CD4-positive, alpha-beta T cell (primary cell): ENCODE results near the gene TBX4. TPM values are rescaled to one million over a fixed set of nuclear protein-coding genes. Genes with fewer than 3 reads are reported as not detected.

Source experiments
- ATAC-seq: fragments of 200-7000 bp; cut with Tn5 transposase; one replicate; pipeline ENCODE4 v1.10.0; 2022; ENCODE audit warnings: mild to moderate bottlenecking; ENCODE audit not compliant: poor library complexity
- CTCF ChIA-PET: fragments of 350-600 bp; sonication (Branson Sonifier 250); formaldehyde crosslinking; loops from one replicate; lab custom pipeline; 2021; ENCODE audit warnings: antibody characterized with exemption, inconsistent platforms; lab: Charles Lee
- POLR2A ChIA-PET: fragments of 350-600 bp; sonication (Branson Sonifier 250); formaldehyde crosslinking; loops from one replicate; lab custom pipeline; 2021; ENCODE audit warnings: antibody characterized with exemption, inconsistent platforms; lab: Charles Lee
- DNase-seq, 14 experiments: peaks; one replicate each; pipeline ENCODE4 v3.0.0-alpha.2; 2013 to 2020; ENCODE audit warnings: mixed read lengths in 2 of 14
- H3K27ac ChIP-seq, 2 donors: one replicate each; pipeline versions ENCODE4 v1.5.1 to v1.7.0; 2013; ENCODE audit warnings: low read length in 2 of 2, low read depth in 1 of 2, mild to moderate bottlenecking in 1 of 2
- H3K27me3 ChIP-seq, 2 experiments: 1 replicate in 1 of 2; 2 replicates in 1 of 2; pipeline versions ENCODE4 v1.6.1 to v1.7.0; 2013; ENCODE audit warnings: low read length in 2 of 2, control low read depth in 1 of 2, mild to moderate bottlenecking in 1 of 2, moderate library complexity in 1 of 2; ENCODE audit not compliant: insufficient read depth in 2 of 2, control insufficient read depth in 1 of 2
- H3K36me3 ChIP-seq: one replicate; pipeline ENCODE4 v1.6.1; 2013; ENCODE audit warnings: low read length, control low read depth; ENCODE audit not compliant: insufficient read depth
- H3K4me1 ChIP-seq: one replicate; pipeline ENCODE4 v1.6.1; 2013; ENCODE audit warnings: low read length, control low read depth; ENCODE audit not compliant: insufficient read depth
- H3K4me3 ChIP-seq: one replicate; pipeline ENCODE4 v1.5.1; 2013; ENCODE audit warnings: mild to moderate bottlenecking, low read length, moderate library complexity
- H3K9me3 ChIP-seq, 2 experiments: 1 replicate in 1 of 2; 2 replicates in 1 of 2; pipeline versions ENCODE4 v1.6.1 to v1.7.0; 2013; ENCODE audit warnings: low read length in 2 of 2, mild to moderate bottlenecking in 2 of 2, control low read depth in 1 of 2, moderate library complexity in 1 of 2; ENCODE audit not compliant: control insufficient read depth in 1 of 2, insufficient read depth in 1 of 2
- H3K27ac Mint-ChIP-seq: one replicate; pipeline ENCODE4 v1.8.0; 2020; ENCODE audit warnings: mixed read lengths
- H3K27me3 Mint-ChIP-seq: one replicate; pipeline ENCODE4 v1.8.0; 2021; ENCODE audit warnings: mixed read lengths
- H3K36me3 Mint-ChIP-seq: one replicate; pipeline ENCODE4 v1.8.0; 2021; ENCODE audit warnings: low read depth, mixed read lengths
- H3K4me1 Mint-ChIP-seq: one replicate; pipeline ENCODE4 v1.8.0; 2021; ENCODE audit warnings: low read depth, mixed read lengths
- H3K4me3 Mint-ChIP-seq: one replicate; pipeline ENCODE4 v1.8.0; 2020; ENCODE audit warnings: mild to moderate bottlenecking, mixed read lengths
- H3K9me3 Mint-ChIP-seq: one replicate; pipeline ENCODE4 v1.8.0; 2020; ENCODE audit warnings: mixed read lengths
- intact Hi-C, 2 experiments: fragments of 100-400 bp; cut with DNase I in 1 of 2; cut with micrococcal nuclease in 1 of 2; formaldehyde crosslinking; loops; one replicate each; pipeline versions ENCODE4 v1.15.1 to v1.9.0; 2023 to 2025; cut with DNase I, micrococcal nuclease
- total RNA-seq, 174 experiments: library from RNA in 2 of 174; stranded (reverse) in 2 of 174; gene quantifications; one replicate each; pipeline ENCODE4 v1.2.3 and lab custom pipeline; 2021 to 2026
- TF ChIP-seq, protein P1 (sequence below): fragments of 200-600 bp; IDR thresholded peaks from one replicate; pipeline ENCODE4 v1.8.0; 2022; ENCODE audit warnings: antibody characterized with exemption, mild to moderate bottlenecking

TBX4 gene
- total RNA-seq, 2 experiments from 2014 or later, result not detected

DNA sequence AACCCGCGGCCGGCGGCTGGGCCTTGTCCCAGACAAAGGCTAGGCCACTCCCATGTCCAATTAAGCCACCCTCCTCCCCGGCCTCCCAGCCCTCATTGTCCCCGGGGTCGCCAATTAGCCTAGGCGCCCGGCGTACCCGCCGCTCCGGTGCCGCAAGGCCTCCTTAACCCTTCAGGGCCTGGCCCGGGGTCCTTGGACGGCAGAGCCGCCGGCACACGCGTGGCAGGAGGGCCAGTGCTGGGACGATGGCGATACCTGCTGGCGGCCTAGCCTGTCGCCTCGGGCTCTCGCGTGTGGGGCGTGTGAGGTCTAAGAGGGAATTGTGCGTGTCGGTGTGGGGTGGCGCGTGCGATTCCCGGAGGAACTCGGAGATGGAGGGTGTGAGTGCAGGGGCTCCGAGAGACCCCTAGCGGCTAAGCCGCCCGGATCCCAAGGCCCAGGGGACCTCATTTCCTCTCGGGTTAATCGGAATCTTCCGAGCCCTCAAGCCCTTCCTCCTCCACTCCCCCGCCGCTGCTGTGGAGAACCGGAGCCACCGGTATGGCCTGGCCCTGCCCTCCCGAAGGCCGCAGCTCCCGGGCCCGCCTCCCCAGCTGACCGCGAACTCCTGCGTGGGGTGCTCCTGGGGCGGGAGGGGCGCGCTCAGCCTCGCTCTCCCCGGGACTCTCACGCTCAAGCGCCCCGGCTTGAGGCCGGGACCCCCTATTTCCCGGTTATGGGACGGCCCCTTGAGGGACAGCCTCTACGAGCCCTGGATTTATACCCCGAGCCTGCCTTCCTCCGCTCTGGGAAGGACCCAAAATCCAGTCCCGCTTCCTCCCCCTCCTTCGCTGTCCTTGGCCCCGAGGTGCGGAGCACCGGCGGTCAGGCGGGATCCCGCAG is 40.7 kb upstream of the TBX4 start:
- POLR2A ChIA-PET, result interaction anchor here (1.0 to 1.6 kb wide), 2 partner anchors 8 to 654 kb away, joined by 4 read pairs; no protein-coding TSS in a partner anchor
- ATAC-seq (no peak), DNase-seq (peak in 5 of 14 experiments; percentile 20 to 57 (median 41))
- Histone ChIP-seq H3K27ac (no peak overlapping the region), H3K4me3 (peak overlapping the region; percentile 66), H3K27me3 (peaks cover 42 to 44% of the 10 kb centered on the region in 2 experiments), H3K36me3 (no peaks in the 10 kb centered on the region), H3K4me1 (peaks cover 59% of the 10 kb centered on the region), H3K9me3 (peaks cover 0 to 32% of the 10 kb centered on the region in 2 experiments)
- H3K36me3 Mint-ChIP-seq, result no peaks in the 10 kb centered on the region
- H3K27me3 Mint-ChIP-seq, result peaks cover 51% of the 10 kb centered on the region
- intact Hi-C loops, result loop anchor here (1.0 to 10.0 kb wide), 8 partner anchors 139 to 689 kb away; partner anchors contain the start of genes INTS2 (in 1 of the 2) and MED13 (in 1 of the 2)
- H3K4me3 Mint-ChIP-seq, result peak overlapping the region; percentile 69
- no peaks in the 10 kb centered on the region for H3K9me3 Mint-ChIP-seq
- TF ChIP-seq, protein P1, sequence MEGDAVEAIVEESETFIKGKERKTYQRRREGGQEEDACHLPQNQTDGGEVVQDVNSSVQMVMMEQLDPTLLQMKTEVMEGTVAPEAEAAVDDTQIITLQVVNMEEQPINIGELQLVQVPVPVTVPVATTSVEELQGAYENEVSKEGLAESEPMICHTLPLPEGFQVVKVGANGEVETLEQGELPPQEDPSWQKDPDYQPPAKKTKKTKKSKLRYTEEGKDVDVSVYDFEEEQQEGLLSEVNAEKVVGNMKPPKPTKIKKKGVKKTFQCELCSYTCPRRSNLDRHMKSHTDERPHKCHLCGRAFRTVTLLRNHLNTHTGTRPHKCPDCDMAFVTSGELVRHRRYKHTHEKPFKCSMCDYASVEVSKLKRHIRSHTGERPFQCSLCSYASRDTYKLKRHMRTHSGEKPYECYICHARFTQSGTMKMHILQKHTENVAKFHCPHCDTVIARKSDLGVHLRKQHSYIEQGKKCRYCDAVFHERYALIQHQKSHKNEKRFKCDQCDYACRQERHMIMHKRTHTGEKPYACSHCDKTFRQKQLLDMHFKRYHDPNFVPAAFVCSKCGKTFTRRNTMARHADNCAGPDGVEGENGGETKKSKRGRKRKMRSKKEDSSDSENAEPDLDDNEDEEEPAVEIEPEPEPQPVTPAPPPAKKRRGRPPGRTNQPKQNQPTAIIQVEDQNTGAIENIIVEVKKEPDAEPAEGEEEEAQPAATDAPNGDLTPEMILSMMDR, result peak; percentile 5
- CTCF ChIA-PET, result interaction anchor here (0.7 to 1.8 kb wide), 7 partner anchors 8 to 654 kb away, joined by 3 to 11 read pairs (median 4); partner anchors contain the start of gene BRIP1
- no peak overlapping the region for H3K27ac Mint-ChIP-seq
- H3K4me1 Mint-ChIP-seq, result peaks cover 26% of the 10 kb centered on the region

GRCh38 chr17:61412143-61412859 is 39.9 kb upstream of the TBX4 start:
- intact Hi-C loops, result loop anchor here (1.0 to 10.0 kb wide), 8 partner anchors 138 to 690 kb away; partner anchors contain the start of genes INTS2 (in 1 of the 2) and MED13 (in 1 of the 2)
- peak overlapping the region; percentile 58 for H3K4me3 Mint-ChIP-seq
- TF ChIP-seq, protein P1, result peak; percentile 98
- Histone ChIP-seq H3K27ac (no peak overlapping the region), H3K27me3 (peaks cover 36 to 39% of the 10 kb centered on the region in 2 experiments), H3K4me3 (peak overlapping the region; percentile 66), H3K4me1 (peaks cover 67% of the 10 kb centered on the region), H3K36me3 (no peaks in the 10 kb centered on the region), H3K9me3 (peaks cover 0 to 37% of the 10 kb centered on the region in 2 experiments)
- H3K4me1 Mint-ChIP-seq, result peaks cover 25% of the 10 kb centered on the region
- no peaks in the 10 kb centered on the region for H3K9me3 Mint-ChIP-seq
- POLR2A ChIA-PET, result interaction anchor here (1.0 to 1.6 kb wide), 2 partner anchors 9 to 654 kb away, joined by 4 read pairs; no protein-coding TSS in a partner anchor
- H3K27ac Mint-ChIP-seq, result no peak overlapping the region
- CTCF ChIA-PET, result interaction anchor here (0.7 to 1.8 kb wide), 7 partner anchors 9 to 653 kb away, joined by 3 to 11 read pairs (median 4); partner anchors contain the start of gene BRIP1
- peaks cover 50% of the 10 kb centered on the region for H3K27me3 Mint-ChIP-seq
- H3K36me3 Mint-ChIP-seq, result no peaks in the 10 kb centered on the region
- ATAC-seq (peak; percentile 81), DNase-seq (peak; percentile 43 to 89 (median 74))
